WTC11 (cell line): ENCODE results near the gene BCAP29. TPM values are rescaled to one million over a fixed set of nuclear protein-coding genes. Genes with fewer than 3 reads are reported as not detected.

Source experiments
- ATAC-seq: fragments of 200-7000 bp; cut with Tn5 transposase; 2 replicates; pipeline ENCODE4 v1.10.0; 2021; ENCODE audit warnings: mild to moderate bottlenecking, moderate library complexity
- CTCF ChIA-PET: fragments of 300-600 bp; sonication (Branson Sonifier 250); formaldehyde crosslinking; loops from one replicate; lab custom pipeline; 2021; ENCODE audit warnings: antibody characterized with exemption; lab: Charles Lee
- POLR2A ChIA-PET: fragments of 350-600 bp; sonication (Branson Sonifier 250); formaldehyde crosslinking; loops from one replicate; lab custom pipeline; 2021; ENCODE audit warnings: antibody characterized with exemption; lab: Charles Lee
- DNase-seq: peaks from one replicate; pipeline ENCODE4 v3.0.0; 2021; ENCODE audit warnings: low spot score
- H3K27ac Mint-ChIP-seq: 2 replicates; pipeline ENCODE4 v1.8.0; 2021; ENCODE audit warnings: mixed read lengths
- H3K27me3 Mint-ChIP-seq: 2 replicates; pipeline ENCODE4 v1.8.0; 2021; ENCODE audit warnings: low read depth, mild to moderate bottlenecking, moderate library complexity, mixed read lengths
- H3K36me3 Mint-ChIP-seq: 2 replicates; pipeline ENCODE4 v1.8.0; 2021; ENCODE audit warnings: mixed read lengths
- H3K4me1 Mint-ChIP-seq: 2 replicates; pipeline ENCODE4 v1.8.0; 2022; ENCODE audit warnings: mixed read lengths
- H3K4me3 Mint-ChIP-seq: 2 replicates; pipeline ENCODE4 v1.8.0; 2021; ENCODE audit warnings: mild to moderate bottlenecking, moderate library complexity, mixed read lengths
- H3K9me3 Mint-ChIP-seq: 2 replicates; pipeline ENCODE4 v1.8.0; 2021; ENCODE audit warnings: mixed read lengths
- AFF4 ChIP-seq: sonication (generic); formaldehyde crosslinking; IDR thresholded peaks from 2 replicates; pipeline ENCODE4 v1.8.1; 2023; ENCODE audit warnings: mild to moderate bottlenecking, missing genetic modification reagents, borderline replicate concordance
- CREB1 ChIP-seq: sonication (generic); formaldehyde crosslinking; IDR thresholded peaks from 2 replicates; pipeline ENCODE4 v1.8.0; 2023; ENCODE audit warnings: mild to moderate bottlenecking, missing genetic modification reagents
- FOXP4 ChIP-seq: sonication (generic); formaldehyde crosslinking; IDR thresholded peaks from 2 replicates; pipeline ENCODE4 v1.8.0; 2022; ENCODE audit warnings: mild to moderate bottlenecking, missing genetic modification reagents
- GRHL2 ChIP-seq: fragments of 250-450 bp; sonication (Bioruptor Pico); IDR thresholded peaks from 2 replicates; pipeline ENCODE4 v1.8.0; 2022; ENCODE audit warnings: mild to moderate bottlenecking, moderate library complexity; ENCODE audit not compliant: insufficient replicate concordance, severe bottlenecking
- MLX ChIP-seq: sonication (generic); formaldehyde crosslinking; IDR thresholded peaks from 2 replicates; pipeline ENCODE4 v1.8.1; 2023; ENCODE audit warnings: mild to moderate bottlenecking, missing genetic modification reagents, moderate library complexity
- NR2C2 ChIP-seq: sonication (generic); formaldehyde crosslinking; IDR thresholded peaks from 2 replicates; pipeline ENCODE4 v1.8.0; 2022; ENCODE audit warnings: mild to moderate bottlenecking, missing genetic modification reagents
- NR3C1 ChIP-seq: sonication (generic); formaldehyde crosslinking; conservative IDR thresholded peaks from 2 replicates; pipeline ENCODE4 v1.8.1; 2023; ENCODE audit warnings: low read depth, mild to moderate bottlenecking, missing genetic modification reagents
- PRDM15 ChIP-seq: sonication (generic); formaldehyde crosslinking; IDR thresholded peaks from 2 replicates; pipeline ENCODE4 v1.8.0; 2022; ENCODE audit warnings: missing genetic modification reagents
- PREB ChIP-seq: sonication (generic); formaldehyde crosslinking; IDR thresholded peaks from 2 replicates; pipeline ENCODE4 v1.8.1; 2022; ENCODE audit warnings: mild to moderate bottlenecking, missing genetic modification reagents, moderate library complexity, borderline replicate concordance
- SMAD3 ChIP-seq: sonication (generic); formaldehyde crosslinking; IDR thresholded peaks from 2 replicates; pipeline ENCODE4 v1.8.0; 2022; ENCODE audit warnings: missing genetic modification reagents, mild to moderate bottlenecking, borderline replicate concordance
- TCF7 ChIP-seq: sonication (generic); formaldehyde crosslinking; IDR thresholded peaks from 2 replicates; pipeline ENCODE4 v1.8.0; 2022; ENCODE audit warnings: mild to moderate bottlenecking, low read depth, missing genetic modification reagents, moderate library complexity
- TEAD1 ChIP-seq: sonication (generic); formaldehyde crosslinking; IDR thresholded peaks from 2 replicates; pipeline ENCODE4 v1.8.0; 2022; ENCODE audit warnings: mild to moderate bottlenecking, missing genetic modification reagents
- ZNF121 ChIP-seq: sonication (generic); formaldehyde crosslinking; IDR thresholded peaks from 2 replicates; pipeline ENCODE4 v1.8.0; 2023; ENCODE audit warnings: missing genetic modification reagents
- ZNF138 ChIP-seq: sonication (generic); formaldehyde crosslinking; conservative IDR thresholded peaks from 2 replicates; pipeline ENCODE4 v1.8.1; 2022; ENCODE audit warnings: mild to moderate bottlenecking, moderate library complexity, missing genetic modification reagents
- total RNA-seq: library from RNA; stranded (reverse); gene quantifications from 3 replicates; pipeline ENCODE4 v1.2.3, GENCODE V29; 2021

The BCAP29 gene
- total RNA-seq, 1 experiment from 2014 or later, result 14.5 TPM

- TF ChIP-seq PREB (no peak), AFF4 (no peak), ZNF138 (CRISPR knock-in tag) (no peak), GRHL2 (no peak)
These were observed 33.9 kb downstream of the BCAP29 start (continued) for GRCh38 chr7:107613948-107614347.

- DNase-seq, result no peak
- H3K27ac Mint-ChIP-seq, result no peak overlapping the region
- ATAC-seq, result no peak
- CTCF ChIA-PET, result no interaction called here
- H3K36me3 Mint-ChIP-seq, result no peaks in the 10 kb centered on the region
- no peak for TF ChIP-seq CREB1 (CRISPR knock-in tag)
- TF ChIP-seq FOXP4, result no peak
- no peak for TF ChIP-seq PRDM15 (CRISPR knock-in tag)
- no peak for TF ChIP-seq ZNF121 (CRISPR knock-in tag)
- no peak for TF ChIP-seq SMAD3 (CRISPR knock-in tag)
- no peak for TF ChIP-seq TEAD1 (CRISPR knock-in tag)
- no peak for TF ChIP-seq MLX
- no peak for TF ChIP-seq NR2C2 (CRISPR knock-in tag)
- TF ChIP-seq NR3C1 (CRISPR knock-in tag), result no peak
- TF ChIP-seq TCF7 (CRISPR knock-in tag), result no peak
- H3K9me3 Mint-ChIP-seq, result no peaks in the 10 kb centered on the region
- no peaks in the 10 kb centered on the region for H3K4me1 Mint-ChIP-seq
- POLR2A ChIA-PET, result no interaction called here
- no peaks in the 10 kb centered on the region for H3K27me3 Mint-ChIP-seq
- no peak overlapping the region for H3K4me3 Mint-ChIP-seq
These were observed 34.4 kb downstream of the BCAP29 start for GRCh38 chr7:107614425-107614824.
